Measurements from ENCODE around the gene GFAP. TPM values are rescaled to one million over a fixed set of nuclear protein-coding genes. Genes with fewer than 3 reads are reported as not detected.
A peak's percentile ranks its signal among the peaks of the same experiment; 100 is the strongest.

Gene GFAP
- total RNA-seq, 1 experiment from 2014 or later, result 1.6 TPM

DNA sequence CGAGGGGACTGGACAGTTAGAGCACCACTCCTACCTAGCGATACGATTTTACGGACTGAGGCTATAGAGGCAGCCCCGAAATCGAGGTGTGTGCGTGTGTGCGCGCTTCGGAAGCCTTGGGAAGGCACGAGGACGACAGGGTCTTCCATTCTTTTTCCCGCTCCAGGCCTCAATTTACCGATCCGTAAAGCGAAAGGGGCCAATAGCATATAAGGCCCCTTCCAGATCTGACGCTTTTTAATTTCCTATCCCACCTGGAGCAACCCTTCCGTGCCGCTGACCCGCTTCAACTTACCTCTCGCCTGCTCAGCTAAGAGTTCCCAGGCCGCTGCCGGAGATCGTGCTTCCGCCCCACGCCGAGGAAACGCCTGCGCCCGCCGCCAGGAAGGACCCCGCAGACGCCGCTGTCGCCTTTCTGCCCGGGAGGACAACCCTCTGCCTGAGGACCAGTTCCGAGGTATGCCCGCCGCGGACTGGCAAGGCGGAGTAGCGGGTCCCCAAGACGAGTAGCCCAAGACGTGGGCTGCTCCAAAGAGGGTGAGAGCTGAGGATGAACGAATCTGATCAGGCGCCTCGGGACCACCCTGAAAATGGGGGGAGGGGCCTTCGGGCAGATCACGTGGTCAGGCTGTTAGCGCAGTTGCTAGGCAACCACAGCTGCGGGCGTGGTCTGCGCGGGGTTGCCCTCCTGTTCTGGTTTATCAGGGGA lies 16.1 kb downstream of the GFAP start, which contains the start of gene EFTUD2 (continued):
- TF ChIP-seq, protein P1, sequence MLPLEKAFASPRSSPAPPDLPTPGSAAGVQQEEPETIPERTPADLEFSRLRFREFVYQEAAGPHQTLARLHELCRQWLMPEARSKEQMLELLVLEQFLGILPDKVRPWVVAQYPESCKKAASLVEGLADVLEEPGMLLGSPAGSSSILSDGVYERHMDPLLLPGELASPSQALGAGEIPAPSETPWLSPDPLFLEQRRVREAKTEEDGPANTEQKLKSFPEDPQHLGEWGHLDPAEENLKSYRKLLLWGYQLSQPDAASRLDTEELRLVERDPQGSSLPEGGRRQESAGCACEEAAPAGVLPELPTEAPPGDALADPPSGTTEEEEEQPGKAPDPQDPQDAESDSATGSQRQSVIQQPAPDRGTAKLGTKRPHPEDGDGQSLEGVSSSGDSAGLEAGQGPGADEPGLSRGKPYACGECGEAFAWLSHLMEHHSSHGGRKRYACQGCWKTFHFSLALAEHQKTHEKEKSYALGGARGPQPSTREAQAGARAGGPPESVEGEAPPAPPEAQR (CRISPR knock-in tag; IDR thresholded peaks at IDR 0.05), result no peak
- TF ChIP-seq ZNF396 (CRISPR knock-in tag; IDR thresholded peaks at IDR 0.05; ENCODE audit: borderline replicate concordance) (no peak), ZNF219 (CRISPR knock-in tag; IDR thresholded peaks at IDR 0.05; ENCODE audit: borderline replicate concordance) (no peak), RORB (CRISPR knock-in tag; IDR thresholded peaks at IDR 0.05) (no peak), TEAD1 (CRISPR knock-in tag; IDR thresholded peaks at IDR 0.05) (peak; percentile 92), SMAD4 (CRISPR knock-in tag; IDR thresholded peaks at IDR 0.05) (no peak), SP1 (CRISPR knock-in tag; conservative IDR thresholded peaks at IDR 0.05) (peak; percentile 98), FOXK1 (CRISPR knock-in tag; IDR thresholded peaks at IDR 0.05) (peak; percentile 97), ZNF671 (CRISPR knock-in tag; IDR thresholded peaks at IDR 0.05) (no peak)
- TF ChIP-seq, protein P2, sequence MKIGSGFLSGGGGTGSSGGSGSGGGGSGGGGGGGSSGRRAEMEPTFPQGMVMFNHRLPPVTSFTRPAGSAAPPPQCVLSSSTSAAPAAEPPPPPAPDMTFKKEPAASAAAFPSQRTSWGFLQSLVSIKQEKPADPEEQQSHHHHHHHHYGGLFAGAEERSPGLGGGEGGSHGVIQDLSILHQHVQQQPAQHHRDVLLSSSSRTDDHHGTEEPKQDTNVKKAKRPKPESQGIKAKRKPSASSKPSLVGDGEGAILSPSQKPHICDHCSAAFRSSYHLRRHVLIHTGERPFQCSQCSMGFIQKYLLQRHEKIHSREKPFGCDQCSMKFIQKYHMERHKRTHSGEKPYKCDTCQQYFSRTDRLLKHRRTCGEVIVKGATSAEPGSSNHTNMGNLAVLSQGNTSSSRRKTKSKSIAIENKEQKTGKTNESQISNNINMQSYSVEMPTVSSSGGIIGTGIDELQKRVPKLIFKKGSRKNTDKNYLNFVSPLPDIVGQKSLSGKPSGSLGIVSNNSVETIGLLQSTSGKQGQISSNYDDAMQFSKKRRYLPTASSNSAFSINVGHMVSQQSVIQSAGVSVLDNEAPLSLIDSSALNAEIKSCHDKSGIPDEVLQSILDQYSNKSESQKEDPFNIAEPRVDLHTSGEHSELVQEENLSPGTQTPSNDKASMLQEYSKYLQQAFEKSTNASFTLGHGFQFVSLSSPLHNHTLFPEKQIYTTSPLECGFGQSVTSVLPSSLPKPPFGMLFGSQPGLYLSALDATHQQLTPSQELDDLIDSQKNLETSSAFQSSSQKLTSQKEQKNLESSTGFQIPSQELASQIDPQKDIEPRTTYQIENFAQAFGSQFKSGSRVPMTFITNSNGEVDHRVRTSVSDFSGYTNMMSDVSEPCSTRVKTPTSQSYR (CRISPR knock-in tag; IDR thresholded peaks at IDR 0.05), result no peak
- TF ChIP-seq, protein P3, sequence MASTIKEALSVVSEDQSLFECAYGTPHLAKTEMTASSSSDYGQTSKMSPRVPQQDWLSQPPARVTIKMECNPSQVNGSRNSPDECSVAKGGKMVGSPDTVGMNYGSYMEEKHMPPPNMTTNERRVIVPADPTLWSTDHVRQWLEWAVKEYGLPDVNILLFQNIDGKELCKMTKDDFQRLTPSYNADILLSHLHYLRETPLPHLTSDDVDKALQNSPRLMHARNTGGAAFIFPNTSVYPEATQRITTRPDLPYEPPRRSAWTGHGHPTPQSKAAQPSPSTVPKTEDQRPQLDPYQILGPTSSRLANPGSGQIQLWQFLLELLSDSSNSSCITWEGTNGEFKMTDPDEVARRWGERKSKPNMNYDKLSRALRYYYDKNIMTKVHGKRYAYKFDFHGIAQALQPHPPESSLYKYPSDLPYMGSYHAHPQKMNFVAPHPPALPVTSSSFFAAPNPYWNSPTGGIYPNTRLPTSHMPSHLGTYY (CRISPR knock-in tag; IDR thresholded peaks at IDR 0.05), result 0 out of 2 replicates have a peak, but pooled peaks have one; percentile 59
- TF ChIP-seq, protein P4, sequence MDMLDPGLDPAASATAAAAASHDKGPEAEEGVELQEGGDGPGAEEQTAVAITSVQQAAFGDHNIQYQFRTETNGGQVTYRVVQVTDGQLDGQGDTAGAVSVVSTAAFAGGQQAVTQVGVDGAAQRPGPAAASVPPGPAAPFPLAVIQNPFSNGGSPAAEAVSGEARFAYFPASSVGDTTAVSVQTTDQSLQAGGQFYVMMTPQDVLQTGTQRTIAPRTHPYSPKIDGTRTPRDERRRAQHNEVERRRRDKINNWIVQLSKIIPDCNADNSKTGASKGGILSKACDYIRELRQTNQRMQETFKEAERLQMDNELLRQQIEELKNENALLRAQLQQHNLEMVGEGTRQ (CRISPR knock-in tag; IDR thresholded peaks at IDR 0.05), result peak; percentile 98
- TF ChIP-seq, protein P5, sequence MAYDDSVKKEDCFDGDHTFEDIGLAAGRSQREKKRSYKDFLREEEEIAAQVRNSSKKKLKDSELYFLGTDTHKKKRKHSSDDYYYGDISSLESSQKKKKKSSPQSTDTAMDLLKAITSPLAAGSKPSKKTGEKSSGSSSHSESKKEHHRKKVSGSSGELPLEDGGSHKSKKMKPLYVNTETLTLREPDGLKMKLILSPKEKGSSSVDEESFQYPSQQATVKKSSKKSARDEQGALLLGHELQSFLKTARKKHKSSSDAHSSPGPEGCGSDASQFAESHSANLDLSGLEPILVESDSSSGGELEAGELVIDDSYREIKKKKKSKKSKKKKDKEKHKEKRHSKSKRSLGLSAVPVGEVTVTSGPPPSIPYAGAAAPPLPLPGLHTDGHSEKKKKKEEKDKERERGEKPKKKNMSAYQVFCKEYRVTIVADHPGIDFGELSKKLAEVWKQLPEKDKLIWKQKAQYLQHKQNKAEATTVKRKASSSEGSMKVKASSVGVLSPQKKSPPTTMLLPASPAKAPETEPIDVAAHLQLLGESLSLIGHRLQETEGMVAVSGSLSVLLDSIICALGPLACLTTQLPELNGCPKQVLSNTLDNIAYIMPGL (CRISPR knock-in tag; IDR thresholded peaks at IDR 0.05), result peak; percentile 97
- TF ChIP-seq, protein P6, sequence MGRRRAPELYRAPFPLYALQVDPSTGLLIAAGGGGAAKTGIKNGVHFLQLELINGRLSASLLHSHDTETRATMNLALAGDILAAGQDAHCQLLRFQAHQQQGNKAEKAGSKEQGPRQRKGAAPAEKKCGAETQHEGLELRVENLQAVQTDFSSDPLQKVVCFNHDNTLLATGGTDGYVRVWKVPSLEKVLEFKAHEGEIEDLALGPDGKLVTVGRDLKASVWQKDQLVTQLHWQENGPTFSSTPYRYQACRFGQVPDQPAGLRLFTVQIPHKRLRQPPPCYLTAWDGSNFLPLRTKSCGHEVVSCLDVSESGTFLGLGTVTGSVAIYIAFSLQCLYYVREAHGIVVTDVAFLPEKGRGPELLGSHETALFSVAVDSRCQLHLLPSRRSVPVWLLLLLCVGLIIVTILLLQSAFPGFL (CRISPR knock-in tag; IDR thresholded peaks at IDR 0.05; ENCODE audit: borderline replicate concordance), result no peak
- TF ChIP-seq, protein P7, sequence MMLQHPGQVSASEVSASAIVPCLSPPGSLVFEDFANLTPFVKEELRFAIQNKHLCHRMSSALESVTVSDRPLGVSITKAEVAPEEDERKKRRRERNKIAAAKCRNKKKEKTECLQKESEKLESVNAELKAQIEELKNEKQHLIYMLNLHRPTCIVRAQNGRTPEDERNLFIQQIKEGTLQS (CRISPR knock-in tag; conservative IDR thresholded peaks at IDR 0.05), result no peak
- TF ChIP-seq, protein P8, sequence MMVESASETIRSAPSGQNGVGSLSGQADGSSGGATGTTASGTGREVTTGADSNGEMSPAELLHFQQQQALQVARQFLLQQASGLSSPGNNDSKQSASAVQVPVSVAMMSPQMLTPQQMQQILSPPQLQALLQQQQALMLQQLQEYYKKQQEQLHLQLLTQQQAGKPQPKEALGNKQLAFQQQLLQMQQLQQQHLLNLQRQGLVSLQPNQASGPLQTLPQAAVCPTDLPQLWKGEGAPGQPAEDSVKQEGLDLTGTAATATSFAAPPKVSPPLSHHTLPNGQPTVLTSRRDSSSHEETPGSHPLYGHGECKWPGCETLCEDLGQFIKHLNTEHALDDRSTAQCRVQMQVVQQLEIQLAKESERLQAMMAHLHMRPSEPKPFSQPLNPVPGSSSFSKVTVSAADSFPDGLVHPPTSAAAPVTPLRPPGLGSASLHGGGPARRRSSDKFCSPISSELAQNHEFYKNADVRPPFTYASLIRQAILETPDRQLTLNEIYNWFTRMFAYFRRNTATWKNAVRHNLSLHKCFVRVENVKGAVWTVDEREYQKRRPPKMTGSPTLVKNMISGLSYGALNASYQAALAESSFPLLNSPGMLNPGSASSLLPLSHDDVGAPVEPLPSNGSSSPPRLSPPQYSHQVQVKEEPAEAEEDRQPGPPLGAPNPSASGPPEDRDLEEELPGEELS (CRISPR knock-in tag; IDR thresholded peaks at IDR 0.05), result peak; percentile 64; the same call in 1 of the 2 replicates
- TF ChIP-seq, protein P9, sequence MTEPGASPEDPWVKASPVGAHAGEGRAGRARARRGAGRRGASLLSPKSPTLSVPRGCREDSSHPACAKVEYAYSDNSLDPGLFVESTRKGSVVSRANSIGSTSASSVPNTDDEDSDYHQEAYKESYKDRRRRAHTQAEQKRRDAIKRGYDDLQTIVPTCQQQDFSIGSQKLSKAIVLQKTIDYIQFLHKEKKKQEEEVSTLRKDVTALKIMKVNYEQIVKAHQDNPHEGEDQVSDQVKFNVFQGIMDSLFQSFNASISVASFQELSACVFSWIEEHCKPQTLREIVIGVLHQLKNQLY (CRISPR knock-in tag; IDR thresholded peaks at IDR 0.05), result no peak
- TF ChIP-seq, protein P10, sequence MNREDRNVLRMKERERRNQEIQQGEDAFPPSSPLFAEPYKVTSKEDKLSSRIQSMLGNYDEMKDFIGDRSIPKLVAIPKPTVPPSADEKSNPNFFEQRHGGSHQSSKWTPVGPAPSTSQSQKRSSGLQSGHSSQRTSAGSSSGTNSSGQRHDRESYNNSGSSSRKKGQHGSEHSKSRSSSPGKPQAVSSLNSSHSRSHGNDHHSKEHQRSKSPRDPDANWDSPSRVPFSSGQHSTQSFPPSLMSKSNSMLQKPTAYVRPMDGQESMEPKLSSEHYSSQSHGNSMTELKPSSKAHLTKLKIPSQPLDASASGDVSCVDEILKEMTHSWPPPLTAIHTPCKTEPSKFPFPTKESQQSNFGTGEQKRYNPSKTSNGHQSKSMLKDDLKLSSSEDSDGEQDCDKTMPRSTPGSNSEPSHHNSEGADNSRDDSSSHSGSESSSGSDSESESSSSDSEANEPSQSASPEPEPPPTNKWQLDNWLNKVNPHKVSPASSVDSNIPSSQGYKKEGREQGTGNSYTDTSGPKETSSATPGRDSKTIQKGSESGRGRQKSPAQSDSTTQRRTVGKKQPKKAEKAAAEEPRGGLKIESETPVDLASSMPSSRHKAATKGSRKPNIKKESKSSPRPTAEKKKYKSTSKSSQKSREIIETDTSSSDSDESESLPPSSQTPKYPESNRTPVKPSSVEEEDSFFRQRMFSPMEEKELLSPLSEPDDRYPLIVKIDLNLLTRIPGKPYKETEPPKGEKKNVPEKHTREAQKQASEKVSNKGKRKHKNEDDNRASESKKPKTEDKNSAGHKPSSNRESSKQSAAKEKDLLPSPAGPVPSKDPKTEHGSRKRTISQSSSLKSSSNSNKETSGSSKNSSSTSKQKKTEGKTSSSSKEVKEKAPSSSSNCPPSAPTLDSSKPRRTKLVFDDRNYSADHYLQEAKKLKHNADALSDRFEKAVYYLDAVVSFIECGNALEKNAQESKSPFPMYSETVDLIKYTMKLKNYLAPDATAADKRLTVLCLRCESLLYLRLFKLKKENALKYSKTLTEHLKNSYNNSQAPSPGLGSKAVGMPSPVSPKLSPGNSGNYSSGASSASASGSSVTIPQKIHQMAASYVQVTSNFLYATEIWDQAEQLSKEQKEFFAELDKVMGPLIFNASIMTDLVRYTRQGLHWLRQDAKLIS (CRISPR knock-in tag; IDR thresholded peaks at IDR 0.05; ENCODE audit: borderline replicate concordance), result no peak
